IPS DF 6.9 (cell line): ENCODE data around the gene SPDYC.
"Not testable (repeated sequence)": the region's sequence is repeated elsewhere in the genome, so short reads cannot be mapped to it uniquely, and the experiment has no call there.

Experiments used
- DNase-seq: peaks from one replicate; pipeline ENCODE4 v3.0.0-alpha.2; 2013; ENCODE audit warnings: low read depth, low spot score
- H3K27ac ChIP-seq: one replicate; pipeline ENCODE4 v1.5.1; 2013; ENCODE audit warnings: low read length, control low read depth
- H3K27me3 ChIP-seq: 2 replicates; pipeline ENCODE4 v1.6.1; 2013; ENCODE audit warnings: mild to moderate bottlenecking, low read length; ENCODE audit not compliant: control insufficient read depth, insufficient read depth
- H3K36me3 ChIP-seq: 2 replicates; pipeline ENCODE4 v1.6.1; 2013; ENCODE audit warnings: low read length; ENCODE audit not compliant: control insufficient read depth, insufficient read depth
- H3K4me1 ChIP-seq: 2 replicates; pipeline ENCODE4 v1.6.1; 2013; ENCODE audit warnings: low read length; ENCODE audit not compliant: control insufficient read depth, insufficient read depth
- H3K4me3 ChIP-seq: 2 replicates; pipeline ENCODE4 v1.5.1; 2013; ENCODE audit warnings: mild to moderate bottlenecking, low read length
- H3K9me3 ChIP-seq: 2 replicates; pipeline ENCODE4 v1.6.1; 2013; ENCODE audit warnings: low read length, inconsistent platforms; ENCODE audit not compliant: control insufficient read depth, insufficient read depth
- WGBS: extraction: QIAGEN DNeasy Blood & Tissue Kit; methylation state at CpG from one replicate; pipeline ENCODE4 v1.1.7; 2013; ENCODE audit warnings: mixed read lengths, missing lambda C conversion rate; ENCODE audit not compliant: insufficient read length, insufficient coverage; 5-methylcytosine and 5-hydroxymethylcytosine counted together

SPDYC gene

GRCh38 chr11:65134952-65135632, 34.9 kb upstream of the SPDYC start:
- Histone ChIP-seq H3K27me3 (no peaks in the 10 kb centered on the region), H3K4me1 (peaks cover 2% of the 10 kb centered on the region; the same call in 1 of the 2 replicates), H3K9me3 (no peaks in the 10 kb centered on the region), H3K4me3 (peak overlapping the region; percentile 90; the same call in 1 of the 2 replicates), H3K27ac (no peak overlapping the region), H3K36me3 (peaks cover 14% of the 10 kb centered on the region)
- peak; percentile 89 for DNase-seq
- WGBS = no CpG with 5 or more reads among the region's 24 CpGs

- Histone ChIP-seq H3K9me3 (no peaks in the 10 kb centered on the region), H3K27me3 (no peaks in the 10 kb centered on the region), H3K4me1 (peaks cover 2% of the 10 kb centered on the region; the same call in 1 of the 2 replicates), H3K27ac (no peak overlapping the region), H3K36me3 (peaks cover 12% of the 10 kb centered on the region), H3K4me3 (peak overlapping the region; percentile 52; the same call in 1 of the 2 replicates)
- no peak for DNase-seq
- no CpG with 5 or more reads among the region's 11 CpGs for WGBS
Observed at GRCh38 chr11:65135633-65136145, 34.3 kb upstream of the SPDYC start.

- H3K4me3 ChIP-seq = no peak overlapping the region
- H3K36me3 ChIP-seq = peaks cover 4% of the 10 kb centered on the region; the same call in 1 of the 2 replicates
- no peak overlapping the region for H3K27ac ChIP-seq
- peaks cover 2% of the 10 kb centered on the region; the same call in 1 of the 2 replicates for H3K4me1 ChIP-seq
- no CpG with 5 or more reads among the region's 15 CpGs for WGBS
- no peaks in the 10 kb centered on the region for H3K27me3 ChIP-seq
- H3K9me3 ChIP-seq = no peaks in the 10 kb centered on the region
- no peak for DNase-seq
Observed at GRCh38 chr11:65136515-65137096, 33.4 kb upstream of the SPDYC start.

GRCh38 chr11:65141896-65142494, 28.0 kb upstream of the SPDYC start:
- Histone ChIP-seq H3K4me1 (no peaks in the 10 kb centered on the region), H3K27ac (no peak overlapping the region), H3K4me3 (no peak overlapping the region), H3K36me3 (no peaks in the 10 kb centered on the region), H3K9me3 (no peaks in the 10 kb centered on the region; the same call in 1 of the 2 replicates), H3K27me3 (no peaks in the 10 kb centered on the region)
- WGBS = no CpG with 5 or more reads among the region's 7 CpGs
- no peak for DNase-seq

GRCh38 chr11:65147352-65148075, 22.5 kb upstream of the SPDYC start:
- WGBS = no CpG with 5 or more reads among the region's 2 CpGs
- no peaks in the 10 kb centered on the region for H3K27me3 ChIP-seq
- H3K9me3 ChIP-seq = no peaks in the 10 kb centered on the region; the same call in 1 of the 2 replicates
- no peak for DNase-seq
- H3K27ac ChIP-seq = no peak overlapping the region
- no peak overlapping the region for H3K4me3 ChIP-seq
- no peaks in the 10 kb centered on the region for H3K36me3 ChIP-seq
- peaks cover 2% of the 10 kb centered on the region; the same call in 1 of the 2 replicates for H3K4me1 ChIP-seq

- no CpG with 5 or more reads among the region's 5 CpGs for WGBS
Observed at GRCh38 chr11:65148657-65149056, 21.4 kb upstream of the SPDYC start.

GRCh38 chr11:65150131-65150508, 19.9 kb upstream of the SPDYC start:
- H3K27ac ChIP-seq, DNase-seq, H3K36me3 ChIP-seq, H3K27me3 ChIP-seq, H3K9me3 ChIP-seq, H3K4me3 ChIP-seq, H3K4me1 ChIP-seq: not testable (repeated sequence)
- no CpG with 5 or more reads among the region's 10 CpGs for WGBS

More at GRCh38 chr11:65148657-65149056, 21.4 kb upstream of the SPDYC start:
- Histone ChIP-seq H3K4me3 (no peak overlapping the region), H3K9me3 (no peaks in the 10 kb centered on the region; the same call in 1 of the 2 replicates), H3K36me3 (no peaks in the 10 kb centered on the region), H3K4me1 (peaks cover 2% of the 10 kb centered on the region; the same call in 1 of the 2 replicates), H3K27ac (no peak overlapping the region), H3K27me3 (no peaks in the 10 kb centered on the region)
- no peak for DNase-seq

GRCh38 chr11:65150509-65151299, 19.3 kb upstream of the SPDYC start:
- no peak for DNase-seq
- H3K27me3 ChIP-seq = no peaks in the 10 kb centered on the region
- H3K4me3 ChIP-seq = peak overlapping the region; percentile 16; the same call in 1 of the 2 replicates
- H3K9me3 ChIP-seq = no peaks in the 10 kb centered on the region; the same call in 1 of the 2 replicates
- H3K36me3 ChIP-seq = no peaks in the 10 kb centered on the region
- WGBS = no CpG with 5 or more reads among the region's 12 CpGs
- H3K27ac ChIP-seq = no peak overlapping the region
- peaks cover 2% of the 10 kb centered on the region; the same call in 1 of the 2 replicates for H3K4me1 ChIP-seq

GRCh38 chr11:65151331-65151899, 18.6 kb upstream of the SPDYC start:
- no peak overlapping the region for H3K4me3 ChIP-seq
- no peaks in the 10 kb centered on the region for H3K27me3 ChIP-seq
- H3K9me3 ChIP-seq = no peaks in the 10 kb centered on the region; the same call in 1 of the 2 replicates
- H3K4me1 ChIP-seq = peaks cover 2% of the 10 kb centered on the region; the same call in 1 of the 2 replicates
- WGBS = no CpG with 5 or more reads among the region's 3 CpGs
- no peak for DNase-seq
- H3K27ac ChIP-seq = no peak overlapping the region
- H3K36me3 ChIP-seq = no peaks in the 10 kb centered on the region
